Endothelial cell of umbilical vein (primary cell): ENCODE measurements around the gene NUDT14. TPM values are rescaled to one million over a fixed set of nuclear protein-coding genes. Genes with fewer than 3 reads are reported as not detected.

ENCODE experiments used
- BruUV-seq: library from RNA; stranded (reverse); fragments of 400-500 nt; replicated peaks from 2 replicates; lab custom pipeline; 2021; lab: Mats Ljungman, UMichigan
- CTCF ChIA-PET: fragments of 300-600, 350-600 bp; sonication (Branson Sonifier 250); formaldehyde crosslinking; loops from one replicate; lab custom pipeline; 2021; ENCODE audit warnings: antibody characterized with exemption, inconsistent platforms; lab: Charles Lee
- POLR2A ChIA-PET: fragments of 300-600, 350-600 bp; sonication (Branson Sonifier 250); formaldehyde crosslinking; loops from one replicate; lab custom pipeline; 2021; ENCODE audit warnings: antibody characterized with exemption, inconsistent platforms; lab: Charles Lee
- DNase-seq: peaks from one replicate; pipeline ENCODE4 v3.0.0-alpha.2; 2011; ENCODE audit warnings: low read depth, low spot score
- FAIRE-seq: peaks from 2 replicates; lab custom pipeline; 2011; peaks lifted over from hg19 to GRCh38; lab: Jason Lieb, UNC
- H2AFZ ChIP-seq: 2 replicates; pipeline ENCODE4 v1.6.0; 2012; ENCODE audit warnings: low read depth, low read length, control low read depth, inconsistent platforms
- H3K27ac ChIP-seq: 2 replicates; pipeline ENCODE4 v1.5.1; 2011; ENCODE audit warnings: low read depth, mild to moderate bottlenecking, control low read depth, low read length, moderate library complexity; ENCODE audit not compliant: insufficient read depth
- H3K27me3 ChIP-seq, 2 experiments: 2 replicates each; pipeline versions ENCODE4 v1.6.0 to v1.6.1; 2011; ENCODE audit warnings: low read length in 2 of 2, mixed read lengths in 1 of 2; ENCODE audit not compliant: control insufficient read depth in 2 of 2, insufficient read depth in 2 of 2
- H3K36me3 ChIP-seq, 2 experiments: 2 replicates in 1 of 2; 3 replicates in 1 of 2; pipeline ENCODE4 v1.5.1; 2011; ENCODE audit warnings: low read length in 2 of 2, mild to moderate bottlenecking in 1 of 2, moderate library complexity in 1 of 2; ENCODE audit not compliant: control insufficient read depth in 2 of 2, insufficient read depth in 2 of 2; ENCODE audit errors: extremely low read depth in 1 of 2
- H3K4me1 ChIP-seq: 3 replicates; pipeline ENCODE4 v1.5.1; 2011; ENCODE audit warnings: mild to moderate bottlenecking, low read length; ENCODE audit not compliant: control insufficient read depth, insufficient read depth; ENCODE audit errors: extremely low read depth
- H3K4me2 ChIP-seq: 2 replicates; pipeline ENCODE4 v1.6.1; 2011; ENCODE audit warnings: low read length, control low read depth, mixed read lengths; ENCODE audit not compliant: insufficient read depth
- H3K4me3 ChIP-seq, 3 experiments: fragments of 200-600 bp in 1 of 3; sonication (generic), shearing (Covaris generic) in 1 of 3; replicated peaks in 1 of 3; 2 replicates each; pipeline ENCODE4 v1.5.1; 2011 to 2016; ENCODE audit warnings: control low read depth in 3 of 3, low read length in 3 of 3, mild to moderate bottlenecking in 2 of 3, inconsistent platforms in 1 of 3, low read depth in 1 of 3, moderate library complexity in 1 of 3; ENCODE audit not compliant: insufficient read depth in 1 of 3
- H3K79me2 ChIP-seq: 2 replicates; pipeline ENCODE4 v1.6.0; 2012; ENCODE audit warnings: low read length, inconsistent platforms; ENCODE audit not compliant: control insufficient read depth, insufficient read depth
- H3K9ac ChIP-seq: replicated peaks from 2 replicates; pipeline ENCODE3; 2011; ENCODE audit warnings: low read length, control low read depth; ENCODE audit not compliant: insufficient read depth; ENCODE audit errors: extremely low read depth
- H3K9me1 ChIP-seq: replicated peaks from 3 replicates; pipeline ENCODE4 v1.6.0; 2011; ENCODE audit warnings: mild to moderate bottlenecking, low read length; ENCODE audit not compliant: control insufficient read depth, insufficient read depth; ENCODE audit errors: extremely low read depth
- H3K9me3 ChIP-seq: replicated peaks from 2 replicates; pipeline ENCODE4 v1.5.1; 2012; ENCODE audit warnings: low read length, inconsistent platforms; ENCODE audit not compliant: control insufficient read depth, insufficient read depth
- H4K20me1 ChIP-seq: replicated peaks from 2 replicates; pipeline ENCODE3; 2011; ENCODE audit warnings: mild to moderate bottlenecking, low read length; ENCODE audit not compliant: control insufficient read depth, insufficient read depth; ENCODE audit errors: extremely low read depth
- EZH2 ChIP-seq: IDR thresholded peaks from 2 replicates; pipeline ENCODE4 v1.6.1; 2012; ENCODE audit warnings: borderline replicate concordance, low read depth, mild to moderate bottlenecking, moderate library complexity, low read length, inconsistent platforms; ENCODE audit not compliant: severe bottlenecking
- FOS ChIP-seq: IDR thresholded peaks from 2 replicates; pipeline ENCODE4 v1.6.1; 2011; ENCODE audit warnings: mild to moderate bottlenecking, low read length, moderate library complexity, borderline replicate concordance; ENCODE audit not compliant: insufficient read depth
- GATA2 ChIP-seq: IDR thresholded peaks from 2 replicates; pipeline ENCODE4 v1.7.0; 2011; ENCODE audit warnings: low read depth, mild to moderate bottlenecking, moderate library complexity, mixed read lengths, low read length; ENCODE audit not compliant: insufficient read length, insufficient read depth
- JUN ChIP-seq: IDR thresholded peaks from 2 replicates; pipeline ENCODE4 v1.6.1; 2011; ENCODE audit warnings: borderline replicate concordance, low read depth; ENCODE audit not compliant: insufficient read length, insufficient read depth
- MYC ChIP-seq: IDR thresholded peaks from one replicate; pipeline ENCODE4 v1.6.1; 2011; ENCODE audit warnings: mild to moderate bottlenecking, low read depth, low read length
- POLR2A ChIP-seq: IDR thresholded peaks from 2 replicates; pipeline ENCODE4 v1.6.1; 2012; ENCODE audit warnings: low read depth, mild to moderate bottlenecking, control low read depth, low read length
- POLR2AphosphoS5 ChIP-seq: IDR thresholded peaks from 2 replicates; pipeline ENCODE4 v1.6.1; 2012; ENCODE audit warnings: low read depth, mild to moderate bottlenecking, control low read depth, low read length, moderate library complexity; ENCODE audit not compliant: insufficient read depth
- dilution Hi-C: fragments of 300-500 bp; cut with MboI; formaldehyde crosslinking; loops from one replicate; pipeline ENCODE4 v1.15.0; 2019; ENCODE audit warnings: low sequenced_read_pairs; ENCODE audit not compliant: extremely low pct_ligation_motif_present
- intact Hi-C: fragments of 100-400 bp; cut with micrococcal nuclease; formaldehyde crosslinking; loops from one replicate; pipeline ENCODE4 v1.10.0; 2022
- polyA plus RNA-seq, 4 experiments: library from polyadenylated mRNA; depleted of rRNA in 3 of 4; stranded (reverse) in 3 of 4; unstranded in 1 of 4; fragments of >200 nt; gene quantifications; 2 replicates each; pipeline versions ENCODE4 v1.2.1 to v1.2.3, GENCODE V29; 2011 to 2012; ENCODE audit warnings: missing spikeins in 1 of 4
- total RNA-seq: library from RNA; stranded (reverse); gene quantifications from 2 replicates; pipeline ENCODE4 v1.2.3, GENCODE V29; 2021
- TF ChIP-seq, protein P1 (sequence below), 2 donors: IDR thresholded peaks; 1 replicate in 1 of 2; 2 replicates in 1 of 2; pipeline ENCODE4 v1.5.1; 2011; ENCODE audit warnings: low read length in 2 of 2, mild to moderate bottlenecking in 2 of 2, moderate library complexity in 2 of 2, control low read depth in 1 of 2, inconsistent platforms in 1 of 2, low read depth in 1 of 2; ENCODE audit not compliant: insufficient read depth in 1 of 2; ENCODE audit errors: extremely low read depth in 1 of 2
- TF ChIP-seq, protein P2 (sequence below): IDR thresholded peaks from 2 replicates; pipeline ENCODE4 v1.6.1; 2011; ENCODE audit not compliant: insufficient read depth, insufficient read length

Gene NUDT14
- total and polyA plus RNA-seq, 2 donors (not counting 3 experiments of a cell fraction or from before 2014, with no cell fraction given): 97.7 to 103 TPM

DNA sequence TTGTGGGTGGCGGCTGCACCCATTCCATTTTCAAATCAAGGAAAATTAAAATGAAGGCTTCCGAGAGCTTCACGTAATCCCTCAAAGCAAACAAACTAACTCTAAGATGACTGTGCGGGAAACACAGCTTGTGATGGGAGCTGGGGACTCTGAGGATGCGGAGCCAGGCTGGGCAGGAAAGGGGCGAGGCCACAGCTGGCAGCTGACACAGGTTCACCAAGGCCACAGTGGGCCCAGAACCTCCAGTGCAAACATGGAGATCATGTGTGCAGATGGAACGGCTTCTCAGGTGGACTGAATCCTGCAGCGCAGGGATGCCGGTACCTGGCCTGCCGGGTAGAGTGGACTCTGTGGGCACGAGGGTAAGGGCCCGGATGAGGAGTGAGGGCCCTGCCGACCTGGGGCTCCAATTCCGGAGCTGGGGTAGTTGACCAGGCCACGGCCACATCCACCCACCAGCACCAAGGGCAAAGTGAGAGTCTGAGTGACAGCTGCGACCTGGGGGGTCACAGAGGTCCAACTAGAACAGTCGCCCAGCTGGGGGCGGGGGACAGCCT lies 48.1 kb upstream of the NUDT14 start:
- Histone ChIP-seq H3K9me1 (no peaks in the 10 kb centered on the region), H3K27me3 (no peaks in the 10 kb centered on the region), H3K79me2 (peaks cover 2% of the 10 kb centered on the region), H3K4me1 (no peaks in the 10 kb centered on the region), H2AFZ (no peak overlapping the region), H4K20me1 (no peaks in the 10 kb centered on the region), H3K4me3 (no peak overlapping the region), H3K9ac (no peak overlapping the region), H3K9me3 (no peaks in the 10 kb centered on the region), H3K4me2 (no peak overlapping the region), H3K27ac (no peak overlapping the region), H3K36me3 (peaks cover 0 to 6% of the 10 kb centered on the region in 2 experiments)
- ChIA-PET CTCF (no interaction called here), POLR2A (no interaction called here)
- FAIRE-seq: no peak
- TF ChIP-seq FOS (no peak), EZH2 (no peak)
- DNase-seq: no peak
- dilution Hi-C loops (no loop called here), intact Hi-C loops (no loop called here)
- no TSS peak for BruUV-seq

DNA sequence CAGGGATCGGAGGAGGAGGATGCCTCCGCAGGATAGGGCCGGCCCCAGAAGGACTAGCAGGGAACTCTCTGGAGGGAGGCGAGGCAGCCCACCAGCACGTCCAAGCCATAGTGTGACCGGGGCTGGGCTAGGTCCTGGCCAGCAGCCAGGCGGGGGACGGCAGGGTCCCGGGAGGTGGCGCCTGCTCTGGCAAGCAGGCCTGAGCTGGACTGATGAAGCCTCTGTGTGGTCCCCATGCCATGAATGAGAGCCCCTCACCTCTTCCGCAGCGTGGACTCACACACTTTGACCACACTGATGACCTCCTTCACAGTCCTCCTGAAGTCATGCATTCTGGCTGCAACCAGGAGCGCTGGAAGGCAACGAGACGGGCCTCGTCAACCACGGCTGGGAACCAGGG lies 47.5 kb upstream of the NUDT14 start:
- Histone ChIP-seq H3K4me2 (no peak overlapping the region), H3K9me3 (no peaks in the 10 kb centered on the region), H3K4me1 (no peaks in the 10 kb centered on the region), H3K27me3 (no peaks in the 10 kb centered on the region), H3K36me3 (peaks cover 0 to 6% of the 10 kb centered on the region in 2 experiments), H3K4me3 (no peak overlapping the region), H4K20me1 (no peaks in the 10 kb centered on the region), H3K27ac (no peak overlapping the region), H3K9ac (no peak overlapping the region), H3K79me2 (peaks cover 2% of the 10 kb centered on the region), H3K9me1 (no peaks in the 10 kb centered on the region), H2AFZ (no peak overlapping the region)
- ChIA-PET POLR2A (no interaction called here), CTCF (no interaction called here)
- TF ChIP-seq JUN (no peak), POLR2AphosphoS5 (no peak), POLR2A (no peak), EZH2 (no peak), FOS (no peak), GATA2 (no peak), MYC (no peak)
- TF ChIP-seq, protein P1, sequence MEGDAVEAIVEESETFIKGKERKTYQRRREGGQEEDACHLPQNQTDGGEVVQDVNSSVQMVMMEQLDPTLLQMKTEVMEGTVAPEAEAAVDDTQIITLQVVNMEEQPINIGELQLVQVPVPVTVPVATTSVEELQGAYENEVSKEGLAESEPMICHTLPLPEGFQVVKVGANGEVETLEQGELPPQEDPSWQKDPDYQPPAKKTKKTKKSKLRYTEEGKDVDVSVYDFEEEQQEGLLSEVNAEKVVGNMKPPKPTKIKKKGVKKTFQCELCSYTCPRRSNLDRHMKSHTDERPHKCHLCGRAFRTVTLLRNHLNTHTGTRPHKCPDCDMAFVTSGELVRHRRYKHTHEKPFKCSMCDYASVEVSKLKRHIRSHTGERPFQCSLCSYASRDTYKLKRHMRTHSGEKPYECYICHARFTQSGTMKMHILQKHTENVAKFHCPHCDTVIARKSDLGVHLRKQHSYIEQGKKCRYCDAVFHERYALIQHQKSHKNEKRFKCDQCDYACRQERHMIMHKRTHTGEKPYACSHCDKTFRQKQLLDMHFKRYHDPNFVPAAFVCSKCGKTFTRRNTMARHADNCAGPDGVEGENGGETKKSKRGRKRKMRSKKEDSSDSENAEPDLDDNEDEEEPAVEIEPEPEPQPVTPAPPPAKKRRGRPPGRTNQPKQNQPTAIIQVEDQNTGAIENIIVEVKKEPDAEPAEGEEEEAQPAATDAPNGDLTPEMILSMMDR (IDR thresholded peaks at IDR 0.05; ENCODE audit: extremely low read depth in 1 of 2, insufficient read depth in 1 of 2, low read depth in 1 of 2, low read length in 2 of 2): no peak
- TF ChIP-seq, protein P2, sequence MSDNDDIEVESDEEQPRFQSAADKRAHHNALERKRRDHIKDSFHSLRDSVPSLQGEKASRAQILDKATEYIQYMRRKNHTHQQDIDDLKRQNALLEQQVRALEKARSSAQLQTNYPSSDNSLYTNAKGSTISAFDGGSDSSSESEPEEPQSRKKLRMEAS: no peak
- FAIRE-seq (no peak), DNase-seq (no peak)
- intact Hi-C loops: no loop called here
- no TSS peak for BruUV-seq
- dilution Hi-C loops: no loop called here
